ENCODE results near the gene SLC16A2. TPM values are rescaled to one million over a fixed set of nuclear protein-coding genes. Genes with fewer than 3 reads are reported as not detected.

SLC16A2 gene
- total RNA-seq, 1 donor from 2014 or later = 21.3 TPM

DNA sequence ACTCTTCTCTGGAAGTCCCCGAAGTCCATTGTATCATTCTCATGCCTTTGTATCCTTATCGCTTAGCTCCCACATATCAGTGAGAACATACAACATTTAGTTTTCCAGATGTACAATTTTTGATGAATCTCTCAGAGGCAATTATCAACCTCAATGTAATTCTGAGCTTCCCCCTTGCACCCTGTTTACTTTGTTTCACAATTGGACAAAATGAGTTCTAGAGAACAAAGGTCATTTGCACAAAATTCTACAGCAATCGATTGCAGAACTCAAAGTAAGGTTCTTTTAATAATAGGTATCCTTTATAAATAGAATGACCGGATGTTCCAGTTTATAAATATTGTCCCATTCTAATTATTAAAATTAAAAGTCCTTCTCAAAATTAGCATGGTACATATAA is 79.3 kb downstream of the SLC16A2 start:
- H3K4me3 Mint-ChIP-seq (ENCODE audit: unreplicated experiment) = no peak overlapping the region
- no peaks in the 10 kb centered on the region for H3K36me3 Mint-ChIP-seq (ENCODE audit: unreplicated experiment)
- H3K27ac Mint-ChIP-seq (ENCODE audit: unreplicated experiment) = no peak overlapping the region
- no peak for DNase-seq (ENCODE audit: extremely low spot score, unreplicated experiment)
- TF ChIP-seq, protein P1, sequence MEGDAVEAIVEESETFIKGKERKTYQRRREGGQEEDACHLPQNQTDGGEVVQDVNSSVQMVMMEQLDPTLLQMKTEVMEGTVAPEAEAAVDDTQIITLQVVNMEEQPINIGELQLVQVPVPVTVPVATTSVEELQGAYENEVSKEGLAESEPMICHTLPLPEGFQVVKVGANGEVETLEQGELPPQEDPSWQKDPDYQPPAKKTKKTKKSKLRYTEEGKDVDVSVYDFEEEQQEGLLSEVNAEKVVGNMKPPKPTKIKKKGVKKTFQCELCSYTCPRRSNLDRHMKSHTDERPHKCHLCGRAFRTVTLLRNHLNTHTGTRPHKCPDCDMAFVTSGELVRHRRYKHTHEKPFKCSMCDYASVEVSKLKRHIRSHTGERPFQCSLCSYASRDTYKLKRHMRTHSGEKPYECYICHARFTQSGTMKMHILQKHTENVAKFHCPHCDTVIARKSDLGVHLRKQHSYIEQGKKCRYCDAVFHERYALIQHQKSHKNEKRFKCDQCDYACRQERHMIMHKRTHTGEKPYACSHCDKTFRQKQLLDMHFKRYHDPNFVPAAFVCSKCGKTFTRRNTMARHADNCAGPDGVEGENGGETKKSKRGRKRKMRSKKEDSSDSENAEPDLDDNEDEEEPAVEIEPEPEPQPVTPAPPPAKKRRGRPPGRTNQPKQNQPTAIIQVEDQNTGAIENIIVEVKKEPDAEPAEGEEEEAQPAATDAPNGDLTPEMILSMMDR (IDR thresholded peaks at IDR 0.05) = no peak
- H3K9me3 Mint-ChIP-seq (ENCODE audit: unreplicated experiment) = no peaks in the 10 kb centered on the region
- no peaks in the 10 kb centered on the region for H3K4me1 Mint-ChIP-seq (ENCODE audit: unreplicated experiment)
- H3K27me3 Mint-ChIP-seq (ENCODE audit: unreplicated experiment) = no peaks in the 10 kb centered on the region

DNA sequence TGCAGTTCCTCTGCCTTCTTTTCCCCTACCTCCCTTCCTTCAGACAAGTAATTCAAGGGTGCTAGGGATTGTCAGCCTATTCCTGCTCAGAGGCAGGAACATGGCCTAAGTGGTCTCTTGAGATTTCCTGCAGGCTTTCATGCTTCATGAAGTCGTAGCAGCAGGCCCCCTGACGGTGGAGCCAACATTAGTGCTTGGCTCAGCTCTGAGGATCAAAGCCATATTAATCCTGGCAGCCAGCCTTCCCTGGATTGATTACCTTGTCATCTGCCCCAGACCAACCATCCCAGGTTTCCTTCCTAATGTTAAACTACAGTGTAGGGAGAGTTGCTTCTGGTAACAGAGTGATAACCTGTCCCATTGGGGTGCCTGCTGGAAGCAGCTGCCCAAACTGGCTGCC is 84.1 kb downstream of the SLC16A2 start:
- no peak overlapping the region for H3K4me3 Mint-ChIP-seq (ENCODE audit: unreplicated experiment)
- H3K4me1 Mint-ChIP-seq (ENCODE audit: unreplicated experiment) = peaks cover under 1% of the 10 kb centered on the region
- TF ChIP-seq, protein P1 (IDR thresholded peaks at IDR 0.05) = no peak
- DNase-seq (ENCODE audit: extremely low spot score, unreplicated experiment) = no peak
- H3K27me3 Mint-ChIP-seq (ENCODE audit: unreplicated experiment) = no peaks in the 10 kb centered on the region
- no peak overlapping the region for H3K27ac Mint-ChIP-seq (ENCODE audit: unreplicated experiment)
- no peaks in the 10 kb centered on the region for H3K36me3 Mint-ChIP-seq (ENCODE audit: unreplicated experiment)
- H3K9me3 Mint-ChIP-seq (ENCODE audit: unreplicated experiment) = peaks cover 15% of the 10 kb centered on the region

DNA sequence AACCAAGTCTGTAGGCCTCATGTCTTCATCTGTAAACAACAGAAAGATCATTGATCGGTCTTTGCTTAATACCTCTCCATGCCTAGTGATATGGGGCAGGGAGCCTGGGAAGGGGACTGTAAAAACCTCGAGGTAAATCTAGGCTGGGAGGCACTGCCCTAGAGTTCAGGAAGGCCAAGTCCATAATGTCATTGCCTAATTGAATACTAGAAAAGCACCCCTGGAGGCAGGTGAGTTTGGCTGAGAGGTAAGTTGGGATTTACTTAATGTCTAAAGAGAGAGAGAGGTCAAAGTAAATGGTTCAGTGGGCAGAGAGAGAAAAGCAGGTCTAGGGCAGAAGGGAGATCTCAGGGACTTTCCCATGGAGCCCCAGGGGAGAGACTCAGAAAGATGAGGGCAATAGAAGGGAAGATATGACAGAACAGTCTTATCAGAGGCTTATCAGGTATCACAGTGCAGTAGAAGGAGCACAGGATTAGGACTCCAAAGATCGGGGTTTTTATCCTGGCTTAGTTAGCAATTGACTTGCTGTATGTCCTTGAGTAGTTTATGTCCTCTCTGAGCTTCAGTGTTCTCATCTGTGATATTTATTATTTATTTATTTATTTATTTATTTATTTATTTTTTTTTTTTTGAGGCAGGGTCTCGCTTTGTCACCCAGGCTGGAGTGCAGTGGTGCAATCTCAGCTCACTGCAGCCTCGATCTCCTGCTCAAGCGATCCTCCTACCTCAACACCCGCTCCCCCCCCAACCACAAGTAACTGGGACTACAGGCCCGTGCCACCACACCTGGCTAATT is 85.2 kb downstream of the SLC16A2 start:
- H3K4me3 Mint-ChIP-seq (ENCODE audit: unreplicated experiment) = no peak overlapping the region
- H3K27me3 Mint-ChIP-seq (ENCODE audit: unreplicated experiment) = no peaks in the 10 kb centered on the region
- H3K36me3 Mint-ChIP-seq (ENCODE audit: unreplicated experiment) = no peaks in the 10 kb centered on the region
- no peak overlapping the region for H3K27ac Mint-ChIP-seq (ENCODE audit: unreplicated experiment)
- DNase-seq (ENCODE audit: extremely low spot score, unreplicated experiment) = no peak
- H3K4me1 Mint-ChIP-seq (ENCODE audit: unreplicated experiment) = peaks cover 3% of the 10 kb centered on the region
- H3K9me3 Mint-ChIP-seq (ENCODE audit: unreplicated experiment) = peaks cover 17% of the 10 kb centered on the region
- TF ChIP-seq, protein P1 (IDR thresholded peaks at IDR 0.05) = no peak

DNA sequence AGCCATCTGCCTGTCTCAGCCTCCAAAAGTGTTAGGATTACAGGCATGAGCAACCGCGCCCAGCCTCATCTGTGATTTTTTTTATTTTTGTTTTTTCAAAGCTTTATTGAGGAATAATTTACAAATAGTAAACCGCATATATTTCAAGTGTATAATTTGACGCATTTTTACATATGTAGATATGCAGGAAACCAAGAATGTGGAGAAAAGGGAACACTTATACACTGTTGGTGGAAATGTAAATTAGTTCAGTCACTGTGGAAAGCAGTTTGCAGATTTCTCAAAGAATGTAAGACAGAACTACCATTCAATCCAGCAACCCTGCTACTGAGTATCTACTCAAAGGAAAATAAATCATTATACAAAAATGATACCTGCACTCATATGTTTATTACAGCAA is 85.9 kb downstream of the SLC16A2 start:
- Mint-ChIP-seq H3K4me1 (ENCODE audit: unreplicated experiment) (peaks cover 3% of the 10 kb centered on the region), H3K9me3 (ENCODE audit: unreplicated experiment) (peaks cover 17% of the 10 kb centered on the region), H3K4me3 (ENCODE audit: unreplicated experiment) (no peak overlapping the region), H3K36me3 (ENCODE audit: unreplicated experiment) (no peaks in the 10 kb centered on the region), H3K27me3 (ENCODE audit: unreplicated experiment) (no peaks in the 10 kb centered on the region), H3K27ac (ENCODE audit: unreplicated experiment) (no peak overlapping the region)
- DNase-seq (ENCODE audit: extremely low spot score, unreplicated experiment) = no peak
- TF ChIP-seq, protein P1 (IDR thresholded peaks at IDR 0.05) = no peak

DNA sequence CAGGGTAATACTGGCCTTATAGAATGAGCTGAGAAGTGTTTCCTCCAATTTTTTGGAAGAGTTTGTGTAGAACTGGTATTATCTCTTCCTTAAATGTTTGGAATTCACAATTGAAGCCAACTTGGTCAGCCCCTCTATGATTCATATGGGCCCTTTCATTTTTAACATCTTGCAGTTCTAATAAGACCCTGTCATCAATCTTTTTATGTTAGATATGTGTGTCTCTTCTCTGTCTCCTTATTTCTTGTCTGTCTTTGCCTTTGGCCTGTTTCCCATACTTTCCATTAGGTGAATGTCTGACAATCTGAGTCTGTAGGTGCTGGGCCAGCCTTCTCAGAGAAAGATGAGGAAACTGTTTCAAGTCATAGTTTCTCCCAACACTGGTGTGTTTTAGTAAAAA is 88.7 kb downstream of the SLC16A2 start:
- H3K27me3 Mint-ChIP-seq (ENCODE audit: unreplicated experiment) = no peaks in the 10 kb centered on the region
- H3K36me3 Mint-ChIP-seq (ENCODE audit: unreplicated experiment) = no peaks in the 10 kb centered on the region
- peaks cover 29% of the 10 kb centered on the region for H3K9me3 Mint-ChIP-seq (ENCODE audit: unreplicated experiment)
- TF ChIP-seq, protein P1 (IDR thresholded peaks at IDR 0.05) = no peak
- DNase-seq (ENCODE audit: extremely low spot score, unreplicated experiment) = no peak
- H3K27ac Mint-ChIP-seq (ENCODE audit: unreplicated experiment) = no peak overlapping the region
- H3K4me1 Mint-ChIP-seq (ENCODE audit: unreplicated experiment) = peaks cover 6% of the 10 kb centered on the region
- H3K4me3 Mint-ChIP-seq (ENCODE audit: unreplicated experiment) = no peak overlapping the region
